Ectodermal cell (in vitro differentiated cells): ENCODE data around the gene ERP44. TPM values are rescaled to one million over a fixed set of nuclear protein-coding genes. Genes with fewer than 3 reads are reported as not detected.
"Not testable (repeated sequence)": the region's sequence is repeated elsewhere in the genome, so short reads cannot be mapped to it uniquely, and the experiment has no call there.

Experiments
- H3K27ac ChIP-seq: 2 replicates; pipeline ENCODE4 v1.7.0; 2013; ENCODE audit warnings: mild to moderate bottlenecking, low read depth, low read length; ENCODE audit not compliant: insufficient read depth, poor library complexity, severe bottlenecking
- H3K27me3 ChIP-seq: 2 replicates; pipeline ENCODE4 v1.7.0; 2013; ENCODE audit warnings: mild to moderate bottlenecking, low read length; ENCODE audit not compliant: insufficient read depth, control insufficient read depth, poor library complexity, severe bottlenecking
- H3K36me3 ChIP-seq: one replicate; pipeline ENCODE4 v1.7.0; 2013; ENCODE audit warnings: low read length; ENCODE audit not compliant: control insufficient read depth, insufficient read depth
- H3K4me1 ChIP-seq: one replicate; pipeline ENCODE4 v1.7.0; 2013; ENCODE audit warnings: low read length; ENCODE audit not compliant: control insufficient read depth, insufficient read depth
- H3K4me3 ChIP-seq: 2 replicates; pipeline ENCODE4 v1.7.0; 2013; ENCODE audit warnings: low read depth, low read length, control low read depth; ENCODE audit not compliant: insufficient read depth
- H3K9me3 ChIP-seq: 2 replicates; pipeline ENCODE4 v1.7.0; 2013; ENCODE audit warnings: mild to moderate bottlenecking, low read length, moderate library complexity; ENCODE audit not compliant: control insufficient read depth
- WGBS, 2 experiments: methylation state at CpG; one replicate each; pipeline ENCODE4 v1.1.7; 2013; ENCODE audit warnings: missing lambda C conversion rate in 2 of 2; 5-methylcytosine and 5-hydroxymethylcytosine counted together
- polyA plus RNA-seq, 4 experiments: library from polyadenylated mRNA; stranded (reverse); fragments of 50-300 nt; gene quantifications; one replicate each; pipeline ENCODE4 v1.2.3, GENCODE V29; 2013

Gene ERP44
- 18.8 TPM for polyA plus RNA-seq (2013, experiment 1 of 4)
- 21.0 TPM for polyA plus RNA-seq (2013, experiment 2 of 4)
- polyA plus RNA-seq (2013, experiment 3 of 4), result 18.8 TPM
- 20.3 TPM for polyA plus RNA-seq (2013, experiment 4 of 4)

GRCh38 chr9:100098887-100099721 lies at the start of gene ERP44, which contains the start of gene INVS:
TSS of gene ERP44 (minus strand) at chr9:100099000. CDS start at chr9:100098840, 160 bp downstream.
TSS of gene INVS (plus strand) at chr9:100099243. CDS start at chr9:100104522, 5,279 bp downstream.
- WGBS, 2 experiments, result 1% methylated on average over 54 of the region's 54 CpGs

GRCh38 chr9:100145976-100146375 lies 47.2 kb upstream of the ERP44 start:
- not testable (repeated sequence) for H3K4me3 ChIP-seq, H3K36me3 ChIP-seq, H3K4me1 ChIP-seq, H3K9me3 ChIP-seq, H3K27me3 ChIP-seq, H3K27ac ChIP-seq
- 27 to 29% methylated on average over 8 of the region's 8 CpGs for WGBS, 2 experiments

More at GRCh38 chr9:100098887-100099721, at the start of gene ERP44, which contains the start of gene INVS:
- Histone ChIP-seq H3K4me3 (peak within 1 kb of the TSS; percentile 93), H3K36me3 (no peaks in the 10 kb centered on the region), H3K9me3 (no peaks in the 10 kb centered on the region), H3K27ac (peak within 1 kb of the TSS; percentile 69), H3K4me1 (no peaks in the 10 kb centered on the region), H3K27me3 (no peaks in the 10 kb centered on the region)

GRCh38 chr9:100145167-100145934 lies 46.6 kb upstream of the ERP44 start:
- H3K27ac ChIP-seq, H3K4me3 ChIP-seq, H3K27me3 ChIP-seq, H3K9me3 ChIP-seq, H3K36me3 ChIP-seq, H3K4me1 ChIP-seq: not testable (repeated sequence)
- WGBS, 2 experiments, result 60 to 74% methylated on average over 15 of the region's 15 CpGs

- H3K4me1 ChIP-seq, H3K4me3 ChIP-seq, H3K36me3 ChIP-seq, H3K27me3 ChIP-seq, H3K9me3 ChIP-seq, H3K27ac ChIP-seq: not testable (repeated sequence)
- 81 to 86% methylated on average over 9 of the region's 9 CpGs for WGBS, 2 experiments
Observed at GRCh38 chr9:100141862-100142261, 43.1 kb upstream of the ERP44 start.

- H3K4me3 ChIP-seq, H3K9me3 ChIP-seq, H3K27ac ChIP-seq, H3K4me1 ChIP-seq, H3K36me3 ChIP-seq, H3K27me3 ChIP-seq: not testable (repeated sequence)
- 92 to 93% methylated on average over 3 of the region's 6 CpGs for WGBS, 2 experiments
Observed at GRCh38 chr9:100140303-100140702, 41.5 kb upstream of the ERP44 start.

- H3K4me3 ChIP-seq, H3K27ac ChIP-seq, H3K27me3 ChIP-seq, H3K36me3 ChIP-seq, H3K9me3 ChIP-seq, H3K4me1 ChIP-seq: not testable (repeated sequence)
- 90 to 92% methylated on average over 5 of the region's 5 CpGs for WGBS, 2 experiments
Observed at GRCh38 chr9:100136799-100137198, 38.0 kb upstream of the ERP44 start.

- Histone ChIP-seq H3K36me3 (no peaks in the 10 kb centered on the region), H3K4me1 (peaks cover 1% of the 10 kb centered on the region), H3K9me3 (no peaks in the 10 kb centered on the region), H3K4me3 (no peak overlapping the region), H3K27ac (no peak overlapping the region), H3K27me3 (no peaks in the 10 kb centered on the region)
- 97% methylated on average over 3 of the region's 3 CpGs for WGBS, 2 experiments
Observed at GRCh38 chr9:100134731-100135130, 35.9 kb upstream of the ERP44 start.

GRCh38 chr9:100131875-100132430 lies 33.2 kb upstream of the ERP44 start:
- Histone ChIP-seq H3K4me1 (no peaks in the 10 kb centered on the region), H3K36me3 (no peaks in the 10 kb centered on the region), H3K9me3 (no peaks in the 10 kb centered on the region), H3K27ac (no peak overlapping the region), H3K4me3 (no peak overlapping the region), H3K27me3 (no peaks in the 10 kb centered on the region)
- WGBS, 2 experiments, result 94 to 96% methylated on average over 3 of the region's 3 CpGs

GRCh38 chr9:100131216-100131615 lies 32.4 kb upstream of the ERP44 start:
- no CpG with 5 or more reads among the region's 1 CpG for WGBS, 2 experiments
- Histone ChIP-seq H3K27me3 (no peaks in the 10 kb centered on the region), H3K4me3 (no peak overlapping the region), H3K4me1 (no peaks in the 10 kb centered on the region), H3K9me3 (no peaks in the 10 kb centered on the region), H3K27ac (no peak overlapping the region), H3K36me3 (no peaks in the 10 kb centered on the region)

GRCh38 chr9:100129772-100130171 lies 31.0 kb upstream of the ERP44 start:
- no peaks in the 10 kb centered on the region for H3K4me1 ChIP-seq
- H3K4me3 ChIP-seq, result no peak overlapping the region
- H3K9me3 ChIP-seq, result no peaks in the 10 kb centered on the region
- no peaks in the 10 kb centered on the region for H3K27me3 ChIP-seq
- H3K27ac ChIP-seq, result no peak overlapping the region
- H3K36me3 ChIP-seq, result no peaks in the 10 kb centered on the region
